Neutrophil (primary cell): ENCODE data around the gene TBX5.

Experiments used
- H3K27ac ChIP-seq: fragments of 200-600 bp; sonication (generic); 2 replicates; pipeline ENCODE4 v1.5.1; 2016; ENCODE audit warnings: mild to moderate bottlenecking, moderate library complexity
- H3K27me3 ChIP-seq: fragments of 200-600 bp; sonication (generic); 2 replicates; pipeline ENCODE4 v1.6.0; 2016; ENCODE audit warnings: mild to moderate bottlenecking
- H3K36me3 ChIP-seq: fragments of 200-600 bp; sonication (generic); 2 replicates; pipeline ENCODE4 v1.5.1; 2017
- H3K4me1 ChIP-seq, 2 experiments: fragments of 200-600 bp in 1 of 2; sonication (generic) in 1 of 2; 1 replicate in 1 of 2; 2 replicates in 1 of 2; pipeline versions ENCODE4 v1.5.1 to v1.6.1; 2013 to 2016; ENCODE audit warnings: low read depth in 1 of 2, low read length in 1 of 2, mild to moderate bottlenecking in 1 of 2, moderate library complexity in 1 of 2; ENCODE audit not compliant: control insufficient read depth in 1 of 2, insufficient read depth in 1 of 2
- H3K4me3 ChIP-seq, 2 experiments: fragments of 200-600 bp in 1 of 2; sonication (generic) in 1 of 2; 1 replicate in 1 of 2; 2 replicates in 1 of 2; pipeline ENCODE4 v1.5.1; 2013 to 2016; ENCODE audit warnings: low read depth in 1 of 2, low read length in 1 of 2, mild to moderate bottlenecking in 1 of 2, moderate library complexity in 1 of 2
- H3K9me3 ChIP-seq: fragments of 200-600 bp; sonication (generic); 2 replicates; pipeline ENCODE4 v1.5.1; 2016
- CTCF ChIP-seq: fragments of 200-600 bp; sonication (generic); IDR thresholded peaks from 2 replicates; pipeline ENCODE4 v1.5.1; 2016; ENCODE audit warnings: antibody characterized with exemption

The TBX5 gene

GRCh38 chr12:114447799-114448617 is 42.1 kb upstream of the TBX5 start:
- no peaks in the 10 kb centered on the region for H3K4me1 ChIP-seq
- no peaks in the 10 kb centered on the region for H3K9me3 ChIP-seq
- H3K27me3 ChIP-seq = peaks cover 100% of the 10 kb centered on the region
- no peak for TF ChIP-seq CTCF
- H3K27ac ChIP-seq = no peak overlapping the region
- no peaks in the 10 kb centered on the region for H3K36me3 ChIP-seq
- no peak overlapping the region for H3K4me3 ChIP-seq

- Histone ChIP-seq H3K4me1 (no peaks in the 10 kb centered on the region), H3K4me3 (no peak overlapping the region), H3K9me3 (no peaks in the 10 kb centered on the region), H3K27me3 (peaks cover 100% of the 10 kb centered on the region), H3K27ac (no peak overlapping the region), H3K36me3 (no peaks in the 10 kb centered on the region)
- TF ChIP-seq CTCF = no peak
Measured at GRCh38 chr12:114447274-114447716, 41.4 kb upstream of the TBX5 start.

- H3K27me3 ChIP-seq = peaks cover 100% of the 10 kb centered on the region
Measured at GRCh38 chr12:114445401-114446323, 39.7 kb upstream of the TBX5 start.

GRCh38 chr12:114444422-114445279 is 38.7 kb upstream of the TBX5 start:
- no peaks in the 10 kb centered on the region for H3K4me1 ChIP-seq
- TF ChIP-seq CTCF = no peak
- no peaks in the 10 kb centered on the region for H3K9me3 ChIP-seq
- peaks cover 100% of the 10 kb centered on the region for H3K27me3 ChIP-seq
- no peaks in the 10 kb centered on the region for H3K36me3 ChIP-seq
- H3K27ac ChIP-seq = no peak overlapping the region
- no peak overlapping the region for H3K4me3 ChIP-seq

More at GRCh38 chr12:114445401-114446323, 39.7 kb upstream of the TBX5 start:
- no peak for TF ChIP-seq CTCF
- H3K27ac ChIP-seq = no peak overlapping the region
- no peaks in the 10 kb centered on the region for H3K9me3 ChIP-seq
- no peak overlapping the region for H3K4me3 ChIP-seq
- no peaks in the 10 kb centered on the region for H3K36me3 ChIP-seq
- no peaks in the 10 kb centered on the region for H3K4me1 ChIP-seq
